ENCODE measurements around the gene ANKLE2.
"Not testable (repeated sequence)": the region's sequence is repeated elsewhere in the genome, so short reads cannot be mapped to it uniquely, and the experiment has no call there.

The ANKLE2 gene

DNA sequence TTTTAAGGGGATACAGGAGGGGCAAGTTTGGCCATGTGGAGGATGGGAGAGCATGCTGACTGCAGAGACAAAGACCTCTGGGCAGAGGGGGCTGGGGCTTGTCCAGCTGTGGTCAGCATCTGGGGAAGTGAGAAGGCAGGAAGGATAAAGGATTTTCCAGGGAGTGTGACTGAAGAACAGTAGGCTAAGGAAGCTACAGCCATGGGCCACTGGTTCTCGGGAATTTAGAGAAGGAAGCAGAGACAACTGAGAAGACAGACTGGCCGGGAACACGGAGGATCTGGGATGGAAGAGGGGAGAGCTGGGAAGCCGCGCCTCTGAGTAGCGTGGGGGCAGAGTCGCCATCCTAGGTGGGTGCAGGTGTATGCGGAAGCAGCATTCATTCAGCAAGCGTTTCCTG is 58.0 kb downstream of the ANKLE2 start:
- TF ChIP-seq, protein P1, sequence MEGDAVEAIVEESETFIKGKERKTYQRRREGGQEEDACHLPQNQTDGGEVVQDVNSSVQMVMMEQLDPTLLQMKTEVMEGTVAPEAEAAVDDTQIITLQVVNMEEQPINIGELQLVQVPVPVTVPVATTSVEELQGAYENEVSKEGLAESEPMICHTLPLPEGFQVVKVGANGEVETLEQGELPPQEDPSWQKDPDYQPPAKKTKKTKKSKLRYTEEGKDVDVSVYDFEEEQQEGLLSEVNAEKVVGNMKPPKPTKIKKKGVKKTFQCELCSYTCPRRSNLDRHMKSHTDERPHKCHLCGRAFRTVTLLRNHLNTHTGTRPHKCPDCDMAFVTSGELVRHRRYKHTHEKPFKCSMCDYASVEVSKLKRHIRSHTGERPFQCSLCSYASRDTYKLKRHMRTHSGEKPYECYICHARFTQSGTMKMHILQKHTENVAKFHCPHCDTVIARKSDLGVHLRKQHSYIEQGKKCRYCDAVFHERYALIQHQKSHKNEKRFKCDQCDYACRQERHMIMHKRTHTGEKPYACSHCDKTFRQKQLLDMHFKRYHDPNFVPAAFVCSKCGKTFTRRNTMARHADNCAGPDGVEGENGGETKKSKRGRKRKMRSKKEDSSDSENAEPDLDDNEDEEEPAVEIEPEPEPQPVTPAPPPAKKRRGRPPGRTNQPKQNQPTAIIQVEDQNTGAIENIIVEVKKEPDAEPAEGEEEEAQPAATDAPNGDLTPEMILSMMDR (IDR thresholded peaks at IDR 0.05; ENCODE audit: control extremely low read depth, extremely low read depth, low read depth, missing control alignments): no peak
- no peak for DNase-seq (ENCODE audit: extremely low spot score)
- CTCF ChIA-PET: interaction anchor here (0.9 kb wide), 1 partner anchor 69 kb away, joined by 3 read pairs; no protein-coding TSS in a partner anchor
- POLR2A ChIA-PET: no interaction called here

DNA sequence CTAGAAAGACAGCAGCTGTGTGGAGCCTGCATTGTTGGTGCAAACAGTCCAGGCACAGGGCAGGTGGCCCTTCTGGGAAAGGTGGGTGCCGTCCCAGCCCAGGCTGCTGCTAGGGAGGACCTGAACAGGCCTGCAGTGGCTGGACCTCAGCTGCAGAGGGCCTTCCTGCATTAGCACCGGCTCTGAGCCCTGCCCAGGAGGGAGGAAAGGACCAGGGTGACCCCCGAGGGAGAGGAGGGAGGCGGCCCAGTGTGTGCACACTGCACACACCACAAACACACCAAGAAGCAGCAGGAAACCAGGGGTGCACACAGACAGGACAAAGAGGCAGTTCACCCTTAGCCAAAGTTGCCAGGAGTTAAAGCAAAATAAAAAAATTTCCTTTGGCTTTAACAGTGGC is 59.0 kb downstream of the ANKLE2 start:
- POLR2A ChIA-PET: no interaction called here
- TF ChIP-seq, protein P1 (IDR thresholded peaks at IDR 0.05; ENCODE audit: control extremely low read depth, extremely low read depth, low read depth, missing control alignments): no peak
- no peak for DNase-seq (ENCODE audit: extremely low spot score)
- CTCF ChIA-PET: no interaction called here

DNA sequence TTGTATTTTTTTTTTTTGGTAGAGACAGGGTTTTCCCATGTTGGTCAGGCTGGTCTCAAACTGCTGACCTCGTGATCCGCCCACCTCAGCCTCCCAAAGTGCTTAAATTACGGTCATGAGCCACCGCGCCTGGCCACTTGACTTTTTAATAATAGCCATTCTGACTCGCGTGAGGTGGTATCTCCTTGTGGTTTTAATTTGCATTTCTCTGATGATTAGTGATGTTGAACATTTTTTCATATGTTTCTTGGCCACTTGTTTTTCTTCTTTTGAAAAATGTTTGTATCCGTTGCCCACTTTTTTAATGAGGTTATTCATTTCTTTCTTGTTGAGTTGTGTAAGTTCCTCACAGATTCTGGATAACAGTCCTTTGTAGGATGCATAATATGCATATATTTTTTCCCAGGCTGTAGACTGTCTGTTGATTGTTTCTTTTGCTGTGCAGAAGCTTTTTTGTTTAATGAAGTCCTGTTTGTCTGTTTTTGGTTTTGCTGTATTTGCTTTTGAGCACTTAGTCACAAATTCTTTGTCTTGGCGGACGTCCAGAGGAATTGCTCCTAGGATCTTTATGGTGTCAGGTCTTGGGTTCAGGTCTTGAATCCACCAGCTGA is 61.3 kb downstream of the ANKLE2 start:
- no peak for DNase-seq (ENCODE audit: extremely low spot score)
- TF ChIP-seq, protein P1 (IDR thresholded peaks at IDR 0.05; ENCODE audit: control extremely low read depth, extremely low read depth, low read depth, missing control alignments): no peak
- POLR2A ChIA-PET: no interaction called here
- CTCF ChIA-PET: no interaction called here

DNA sequence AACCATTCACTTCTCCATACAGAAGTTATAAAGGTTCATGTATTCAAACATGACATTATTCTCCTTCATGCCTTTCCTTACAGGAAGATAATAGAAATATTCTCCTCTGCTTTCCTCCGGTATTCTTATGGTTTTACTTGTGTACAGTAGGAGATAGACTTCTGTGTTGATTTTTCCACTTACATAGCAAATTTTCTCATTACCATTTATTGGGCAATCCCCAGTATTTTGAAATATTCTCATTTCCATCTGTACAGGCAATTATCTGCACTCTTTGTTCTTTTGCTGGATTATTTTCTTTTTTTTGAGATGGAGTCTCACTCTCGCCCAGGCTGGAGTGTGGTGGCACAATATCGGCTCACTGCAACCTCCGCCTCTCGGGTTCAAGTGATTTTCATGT is 63.3 kb downstream of the ANKLE2 start:
- no peak for DNase-seq (ENCODE audit: extremely low spot score)
- ChIA-PET CTCF (no interaction called here), POLR2A (no interaction called here)
- TF ChIP-seq, protein P1 (IDR thresholded peaks at IDR 0.05; ENCODE audit: control extremely low read depth, extremely low read depth, low read depth, missing control alignments): no peak

DNA sequence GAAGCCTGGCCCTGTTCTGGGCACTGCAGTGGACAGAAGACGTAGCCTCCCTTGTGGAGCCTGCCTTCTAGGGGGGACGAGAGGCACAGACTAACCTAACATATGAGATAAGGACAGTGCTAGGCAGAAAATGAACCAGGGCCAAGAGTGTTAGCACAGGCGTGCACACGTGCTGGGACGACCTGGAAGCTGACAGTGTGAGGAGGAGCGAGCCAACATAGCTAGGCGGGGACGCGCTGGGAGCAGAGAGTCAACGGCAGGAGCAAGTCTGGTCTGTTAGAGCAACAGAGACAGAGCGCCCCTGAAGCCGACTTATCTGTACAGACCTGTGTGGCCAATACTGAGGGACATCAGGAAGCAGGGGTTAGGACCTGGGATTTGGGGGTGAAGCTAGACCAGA is 66.2 kb downstream of the ANKLE2 start:
- TF ChIP-seq, protein P1 (IDR thresholded peaks at IDR 0.05; ENCODE audit: control extremely low read depth, extremely low read depth, low read depth, missing control alignments): no peak
- DNase-seq (ENCODE audit: extremely low spot score): no peak
- ChIA-PET CTCF (no interaction called here), POLR2A (interaction anchor here (0.5 kb wide), 2 partner anchors 15 to 78 kb away, joined by 4 to 5 read pairs; no protein-coding TSS in a partner anchor)

DNA sequence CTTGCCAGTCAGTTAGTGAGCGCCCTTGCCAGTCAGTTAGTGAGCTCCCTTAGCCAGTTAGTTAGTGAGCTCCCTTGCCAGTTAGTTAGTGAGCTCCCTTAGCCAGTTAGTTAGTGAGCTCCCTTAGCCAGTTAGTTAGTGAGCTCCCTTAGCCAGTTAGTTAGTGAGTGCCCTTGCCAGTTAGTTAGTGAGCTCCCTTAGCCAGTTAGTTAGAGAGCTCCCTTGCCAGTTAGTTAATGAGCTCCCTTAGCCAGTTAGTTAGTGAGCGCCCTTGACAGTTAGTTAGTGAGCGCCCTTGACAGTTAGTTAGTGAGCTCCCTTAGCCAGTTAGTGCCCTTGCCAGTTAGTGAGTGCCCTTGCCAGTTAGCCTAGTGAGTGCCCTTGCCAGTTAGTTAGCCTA is 66.7 kb downstream of the ANKLE2 start:
- DNase-seq (ENCODE audit: extremely low spot score); CTCF ChIA-PET: not testable (repeated sequence)
- POLR2A ChIA-PET: interaction anchor here (0.7 kb wide), 1 partner anchor 155 kb away, joined by 7 read pairs; no protein-coding TSS in a partner anchor

DNA sequence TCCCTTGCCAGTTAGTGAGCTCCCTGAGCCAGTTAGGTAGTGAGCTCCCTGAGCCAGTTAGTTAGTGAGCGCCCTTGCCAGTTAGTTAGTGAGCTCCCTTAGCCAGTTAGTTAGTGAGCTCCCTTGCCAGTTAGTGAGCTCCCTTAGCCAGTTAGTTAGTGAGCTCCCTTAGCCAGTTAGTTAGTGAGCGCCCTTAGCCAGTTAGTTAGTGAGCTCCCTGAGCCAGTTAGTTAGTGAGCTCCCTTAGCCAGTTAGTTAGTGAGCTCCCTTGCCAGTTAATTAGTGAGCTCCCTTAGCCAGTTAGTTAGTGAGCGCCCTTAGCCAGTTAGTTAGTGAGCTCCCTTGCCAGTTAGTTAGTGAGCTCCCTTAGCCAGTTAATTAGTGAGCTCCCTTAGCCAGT is 69.6 kb downstream of the ANKLE2 start:
- DNase-seq (ENCODE audit: extremely low spot score); POLR2A ChIA-PET: not testable (repeated sequence)
- CTCF ChIA-PET: interaction anchor here (0.6 to 1.3 kb wide), 2 partner anchors 18 to 19 kb away, joined by 3 to 4 read pairs; partner anchors contain the start of gene PGAM5

DNA sequence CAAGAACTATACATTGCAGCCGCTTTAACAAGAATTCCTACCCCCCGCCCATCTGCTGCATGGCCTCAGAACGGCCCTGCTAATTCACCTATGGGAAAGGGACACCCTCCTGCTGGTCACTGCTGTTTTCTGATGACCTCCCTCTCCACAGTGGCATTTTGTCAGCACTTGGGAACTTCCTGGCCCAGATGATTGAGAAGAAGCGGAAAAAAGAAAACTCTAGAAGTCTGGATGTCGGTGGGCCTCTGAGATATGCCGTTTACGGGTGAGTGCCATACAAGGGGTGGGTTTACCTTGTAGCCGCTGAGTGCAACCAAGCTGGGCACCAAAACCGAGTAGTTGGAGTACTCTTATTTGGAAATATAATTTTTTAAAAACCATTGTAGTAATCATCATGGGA is 71.5 kb downstream of the ANKLE2 start:
- POLR2A ChIA-PET: no interaction called here

More for the DNA sequence above, 71.5 kb downstream of the ANKLE2 start:
- TF ChIP-seq, protein P1 (IDR thresholded peaks at IDR 0.05; ENCODE audit: control extremely low read depth, extremely low read depth, low read depth, missing control alignments): no peak
- DNase-seq (ENCODE audit: extremely low spot score): no peak
- CTCF ChIA-PET: no interaction called here

Data from GM10248 (cell line).